GM10248 (cell line): ENCODE results near the gene CLPX.

Experiments used
- CTCF ChIA-PET: fragments of 300-600 bp; sonication (Branson Sonifier 250); formaldehyde crosslinking; extraction: SDS; loops from one replicate; lab custom pipeline; 2021; ENCODE audit warnings: antibody characterized with exemption; lab: Yijun Ruan, JAX
- POLR2A ChIA-PET: fragments of 350-650 bp; sonication (Branson Sonifier 250); formaldehyde crosslinking; extraction: SDS; loops from one replicate; lab custom pipeline; 2020; ENCODE audit warnings: antibody characterized with exemption; lab: Yijun Ruan, JAX
- DNase-seq: peaks from one replicate; pipeline ENCODE4 v3.0.0; 2012; ENCODE audit errors: extremely low spot score
- CTCF ChIP-seq: IDR thresholded peaks from 2 replicates; pipeline ENCODE4 v1.5.1; 2012; ENCODE audit warnings: mild to moderate bottlenecking, low read depth; ENCODE audit errors: extremely low read depth, missing control alignments, control extremely low read depth

The CLPX gene

GRCh38 chr15:65177901-65178300 is 7.2 kb downstream of the CLPX start:
- ChIA-PET CTCF (no interaction called here), POLR2A (no interaction called here)
- DNase-seq: no peak
- no peak for TF ChIP-seq CTCF

- no peak for DNase-seq
- CTCF ChIA-PET: no interaction called here
- POLR2A ChIA-PET: no interaction called here
- TF ChIP-seq CTCF: no peak
Observed at GRCh38 chr15:65176056-65176455, 9.1 kb downstream of the CLPX start.

- POLR2A ChIA-PET: no interaction called here
- CTCF ChIA-PET: no interaction called here
- TF ChIP-seq CTCF: no peak
Observed at GRCh38 chr15:65175511-65175910, 9.6 kb downstream of the CLPX start.

GRCh38 chr15:65174509-65174908 is 10.6 kb downstream of the CLPX start:
- TF ChIP-seq CTCF: no peak
- DNase-seq: no peak
- ChIA-PET CTCF (no interaction called here), POLR2A (no interaction called here)

More at GRCh38 chr15:65175511-65175910, 9.6 kb downstream of the CLPX start:
- DNase-seq: no peak

GRCh38 chr15:65172531-65172930 is 12.6 kb downstream of the CLPX start:
- POLR2A ChIA-PET: no interaction called here
- TF ChIP-seq CTCF: no peak
- no peak for DNase-seq
- CTCF ChIA-PET: no interaction called here

GRCh38 chr15:65171428-65171827 is 13.7 kb downstream of the CLPX start:
- DNase-seq: no peak

More at GRCh38 chr15:65171428-65171827, 13.7 kb downstream of the CLPX start:
- ChIA-PET POLR2A (no interaction called here), CTCF (no interaction called here)
- TF ChIP-seq CTCF: no peak
